NCI-H82 treated with DMSO at 0.1 percent for 48 hours (cell line): Measurements from ENCODE around the gene VSTM5.
"Not testable (repeated sequence)": the region's sequence is repeated elsewhere in the genome, so short reads cannot be mapped to it uniquely, and the experiment has no call there.

Experiments used
- DNase-seq: peaks from one replicate; lab custom pipeline; 2025; ENCODE audit not compliant: unreplicated experiment; lab: John Stamatoyannopoulos, UW

The VSTM5 gene

DNA sequence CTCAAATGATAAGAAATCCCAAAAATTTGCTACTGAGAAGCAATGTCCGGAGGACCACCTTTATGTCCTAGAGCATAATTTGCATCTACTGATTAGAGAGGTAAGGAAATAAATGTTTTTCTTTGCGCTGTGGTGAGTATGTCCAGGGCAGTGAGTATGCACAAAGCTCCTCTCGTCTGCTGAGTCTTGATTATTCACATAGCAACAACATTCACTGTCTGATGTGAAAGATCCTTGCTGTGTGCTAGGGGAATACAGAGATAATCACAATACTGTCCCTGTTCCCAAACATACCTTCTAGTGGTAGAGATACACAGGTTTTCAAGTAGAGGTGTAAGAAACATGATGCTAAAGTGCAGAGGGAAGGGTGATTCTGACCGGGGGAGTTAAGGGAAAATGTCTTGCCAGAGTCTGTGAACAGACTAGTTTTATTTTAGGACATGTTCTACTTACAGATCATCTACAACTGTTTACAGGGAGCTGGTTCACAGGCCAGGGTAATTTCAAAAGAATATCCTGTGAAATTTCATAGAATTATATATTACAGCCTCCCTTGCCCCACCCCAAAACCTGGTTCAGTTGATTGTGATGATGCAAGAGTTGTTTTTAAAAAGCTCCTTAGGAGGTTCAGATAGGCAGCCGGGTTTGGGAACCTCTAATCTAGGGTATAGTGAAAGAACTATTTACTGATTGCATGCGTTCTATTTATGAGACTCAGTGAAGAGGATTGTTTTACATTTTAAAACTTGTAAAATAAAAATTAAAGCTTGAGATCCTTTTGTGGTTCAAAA is 53.8 kb downstream of the VSTM5 start:
- no peak for DNase-seq

GRCh38 chr11:93791493-93791892 is 58.9 kb downstream of the VSTM5 start:
- no peak for DNase-seq

DNA sequence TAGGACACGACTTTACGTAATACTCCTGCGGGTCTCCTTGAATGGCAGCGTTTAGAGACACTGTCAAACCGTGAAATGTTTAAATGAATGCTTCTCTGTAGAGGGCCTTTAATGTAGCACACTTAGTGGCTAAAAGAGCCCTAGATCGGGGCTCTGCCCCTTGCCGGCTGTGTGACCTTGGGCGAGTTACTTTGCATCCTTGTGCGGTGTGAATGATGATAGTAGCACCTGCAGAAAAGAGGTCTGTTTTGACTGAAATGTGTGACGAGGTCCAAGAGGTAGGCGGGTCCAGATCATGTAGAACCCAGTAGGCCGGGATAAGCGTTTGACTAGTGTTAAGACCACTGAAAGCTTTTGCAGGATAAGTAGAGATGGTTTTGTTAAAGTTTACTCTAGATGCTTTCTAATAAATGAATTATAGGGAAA is 65.5 kb downstream of the VSTM5 start:
- no peak for DNase-seq

DNA sequence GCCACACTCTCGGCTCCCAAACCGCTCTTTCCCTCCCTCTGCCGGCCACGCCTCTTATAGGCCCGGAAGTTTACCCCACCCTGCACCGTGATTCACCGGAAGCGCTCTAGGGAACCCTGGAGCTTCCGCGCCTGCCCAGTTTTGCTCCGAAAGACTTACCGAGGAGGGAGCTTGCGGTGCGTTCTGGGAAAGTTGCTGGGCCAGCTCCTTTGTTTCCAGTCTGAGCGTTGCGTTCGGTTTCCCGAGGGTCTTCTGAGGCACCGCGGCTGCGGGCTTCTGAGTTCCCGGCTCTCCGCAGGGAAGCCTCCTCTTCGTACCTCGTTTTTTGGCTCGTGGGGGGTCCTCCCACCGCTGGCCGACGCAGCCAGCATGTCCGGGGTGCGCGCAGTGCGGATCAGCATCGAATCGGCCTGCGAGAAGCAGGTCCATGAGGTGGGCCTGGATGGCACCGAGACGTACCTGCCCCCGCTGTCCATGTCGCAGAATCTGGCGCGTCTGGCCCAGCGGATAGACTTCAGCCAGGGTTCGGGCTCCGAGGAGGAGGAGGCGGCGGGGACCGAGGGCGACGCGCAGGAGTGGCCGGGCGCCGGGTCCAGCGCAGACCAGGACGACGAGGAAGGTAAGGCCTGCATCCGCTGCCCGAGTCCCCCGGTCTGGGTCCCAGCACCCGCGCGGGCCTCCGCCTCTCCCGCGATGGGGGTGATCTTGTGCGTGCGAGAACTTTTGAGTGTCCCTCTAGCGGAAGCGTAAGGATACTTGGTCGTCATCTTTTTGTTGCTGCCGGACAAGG is 66.1 kb downstream of the VSTM5 start, which contains the start of gene MED17:
Gene MED17, plus strand, starts transcription at position 138 of the 790 bp plus-strand sequence. Its CDS starts 232 bp downstream, at position 370.
- peak; percentile 70 for DNase-seq

DNA sequence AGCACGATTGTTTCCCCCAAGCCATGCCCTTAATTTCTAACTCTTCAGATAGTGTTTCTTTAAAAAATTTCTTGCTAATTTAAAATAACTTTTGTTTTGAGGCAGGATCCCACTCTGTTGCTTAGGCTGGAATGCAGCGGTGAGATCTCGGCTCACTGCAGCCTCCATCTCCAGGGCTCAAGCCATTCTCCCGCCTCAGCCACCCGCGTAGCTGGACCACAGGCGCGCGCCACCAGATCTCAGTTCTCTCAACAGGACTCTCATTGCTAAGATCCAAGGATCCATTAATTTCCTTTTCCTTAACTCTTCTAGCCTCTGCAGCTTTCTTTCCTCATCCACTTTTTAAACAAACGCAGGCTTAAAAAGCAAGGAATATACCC is 66.7 kb downstream of the VSTM5 start:
- no peak for DNase-seq

GRCh38 chr11:93783362-93783761 is 67.1 kb downstream of the VSTM5 start:
- DNase-seq, result no peak

DNA sequence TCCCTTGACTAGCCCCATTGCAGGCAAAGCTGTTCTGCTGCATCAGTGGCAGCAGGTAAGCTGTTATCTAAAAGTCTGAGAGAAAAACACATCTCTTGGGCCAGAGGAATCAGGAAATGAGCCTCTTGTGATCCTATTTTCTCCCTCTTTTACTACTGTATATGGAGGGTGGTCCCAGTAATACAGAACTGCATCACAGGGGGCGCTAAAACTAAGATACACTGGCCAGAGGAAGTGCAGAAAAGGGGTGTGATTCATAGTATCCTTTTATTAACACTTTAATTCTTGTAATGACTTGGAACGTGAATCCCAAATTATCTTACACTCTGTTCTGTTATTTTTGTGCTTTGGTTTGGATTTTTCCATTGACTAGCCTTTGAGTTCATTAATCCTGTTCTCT is 75.1 kb downstream of the VSTM5 start:
- no peak for DNase-seq

DNA sequence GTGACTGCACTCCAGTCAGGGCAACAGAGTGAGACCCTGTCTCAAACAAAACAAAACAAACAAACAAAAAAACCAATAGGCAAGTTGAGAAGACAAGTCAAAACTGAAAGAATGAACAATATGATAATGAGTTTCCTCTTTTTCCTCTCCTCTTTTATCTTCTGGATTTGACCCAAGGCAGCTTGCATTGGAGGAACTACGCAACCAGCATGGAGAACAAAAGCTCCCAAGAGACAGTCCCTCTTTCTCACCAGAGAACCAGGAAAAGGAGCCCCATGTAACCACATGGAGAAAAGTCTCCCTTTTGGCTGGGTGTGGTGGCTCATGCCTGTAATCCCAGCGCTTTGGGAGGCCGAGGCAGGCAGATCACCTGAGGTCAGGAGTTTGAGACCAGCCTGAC is 75.9 kb downstream of the VSTM5 start:
- not testable (repeated sequence) for DNase-seq

DNA sequence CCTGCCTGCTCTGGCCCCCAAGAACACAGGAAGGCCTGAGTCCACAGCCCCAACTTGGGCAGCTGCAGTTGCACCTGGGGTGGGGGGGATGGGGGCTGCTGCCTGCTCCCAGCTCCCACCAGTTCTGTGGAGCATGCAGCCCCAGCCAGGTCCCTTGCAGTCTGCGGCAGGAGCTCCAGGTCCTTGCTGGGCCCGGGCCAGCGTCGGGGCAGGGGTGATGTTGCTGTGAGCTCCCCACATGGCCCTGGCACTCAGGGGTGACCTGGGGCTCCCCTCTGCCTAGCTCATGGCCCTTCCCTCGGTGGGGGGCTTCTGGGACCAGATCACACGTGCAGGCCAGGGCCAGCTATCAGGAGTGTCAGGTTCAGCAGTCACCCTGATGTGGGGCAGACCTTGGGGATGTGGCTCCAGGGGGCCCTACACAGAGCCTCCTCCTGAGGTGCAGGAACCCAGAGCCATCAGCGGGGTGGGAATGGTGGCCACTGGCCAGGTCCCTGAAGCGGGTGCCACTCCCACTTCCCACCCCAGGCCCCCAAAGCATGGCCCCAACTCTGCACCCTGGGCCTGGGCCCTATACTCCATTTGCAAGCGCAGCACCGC is 76.7 kb downstream of the VSTM5 start:
- no peak for DNase-seq

DNA sequence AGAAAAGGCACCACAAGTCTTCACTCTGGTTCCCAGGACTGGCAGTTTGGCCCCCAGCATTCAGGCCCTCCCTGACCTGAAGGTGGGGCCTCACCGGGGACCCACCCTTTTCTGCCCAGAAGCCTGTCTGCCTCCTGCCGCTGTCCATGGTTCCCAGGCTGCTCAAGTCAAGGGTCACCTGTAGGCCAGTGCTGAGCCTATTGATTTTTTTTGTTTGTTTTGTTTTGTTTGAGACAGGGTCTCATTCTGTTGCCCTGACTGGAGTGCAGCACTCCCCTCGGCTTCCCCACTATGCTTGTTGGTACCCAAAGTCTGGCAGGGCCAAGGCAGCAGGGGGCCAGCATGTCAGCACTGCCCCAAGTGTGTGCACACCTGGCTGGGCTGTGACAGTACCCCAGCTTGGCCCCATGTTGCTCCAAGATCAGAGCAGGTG is 77.4 kb downstream of the VSTM5 start:
- no peak for DNase-seq

GRCh38 chr11:93772123-93772522 is 78.3 kb downstream of the VSTM5 start:
- no peak for DNase-seq

GRCh38 chr11:93770160-93770559 is 80.3 kb downstream of the VSTM5 start:
- DNase-seq, result no peak
